Suprapubic skin (tissue), 4 donors: ENCODE data around the gene CWC27. TPM values are rescaled to one million over a fixed set of nuclear protein-coding genes. Genes with fewer than 3 reads are reported as not detected.
A peak's percentile ranks its signal among the peaks of the same experiment; 100 is the strongest.

Experiments
- DNase-seq, 2 donors: peaks; one replicate each; pipeline ENCODE4 v3.0.0-alpha.2; 2019; ENCODE audit warnings: low spot score in 2 of 2
- H3K27ac ChIP-seq: fragments of 200-600 bp; sonication (generic); one replicate; pipeline ENCODE4 v1.5.1; 2019
- H3K27me3 ChIP-seq: fragments of 200-600 bp; sonication (generic); one replicate; pipeline ENCODE4 v1.5.1; 2019
- H3K36me3 ChIP-seq: fragments of 200-600 bp; sonication (generic); one replicate; pipeline ENCODE4 v1.5.1; 2019
- H3K4me1 ChIP-seq: fragments of 200-600 bp; sonication (generic); one replicate; pipeline ENCODE4 v1.5.1; 2019
- H3K4me3 ChIP-seq: fragments of 200-600 bp; sonication (generic); one replicate; pipeline ENCODE4 v1.5.1; 2019; ENCODE audit warnings: mild to moderate bottlenecking
- H3K9me3 ChIP-seq: fragments of 200-600 bp; sonication (generic); one replicate; pipeline ENCODE4 v1.5.1; 2019
- CTCF ChIP-seq, 2 donors: fragments of 200-600 bp in 1 of 2; fragments of 450-650 bp in 1 of 2; sonication (generic) in 1 of 2; IDR thresholded peaks; one replicate each; pipeline ENCODE4 v1.5.1; 2016 to 2019; ENCODE audit warnings: antibody characterized with exemption in 2 of 2, mild to moderate bottlenecking in 1 of 2, moderate library complexity in 1 of 2
- EP300 ChIP-seq: sonication (generic); formaldehyde crosslinking; IDR thresholded peaks from one replicate; pipeline ENCODE4 v1.6.1; 2017; ENCODE audit warnings: antibody characterized with exemption
- POLR2A ChIP-seq, 2 donors: fragments of 450-650 bp; IDR thresholded peaks; one replicate each; pipeline ENCODE4 v1.6.1; 2017; ENCODE audit warnings: antibody characterized with exemption in 2 of 2, mild to moderate bottlenecking in 2 of 2, moderate library complexity in 2 of 2
- POLR2AphosphoS5 ChIP-seq, 3 donors: sonication (generic); formaldehyde crosslinking; IDR thresholded peaks; one replicate each; pipeline ENCODE4 v1.6.1; 2017; ENCODE audit warnings: antibody characterized with exemption in 3 of 3
- WGBS: methylation state at CpG from one replicate; pipeline ENCODE4 v1.1.5; 2018; 5-methylcytosine and 5-hydroxymethylcytosine counted together
- total RNA-seq, 4 donors: library from RNA; depleted of rRNA; stranded (reverse); fragments of >200 nt; gene quantifications; one replicate each; pipeline ENCODE4 v1.1.0, GENCODE V29; 2016

The CWC27 gene
- total RNA-seq, 4 donors from 2014 or later, result 6.4 to 17.8 (median 13.0) TPM

- no peak for TF ChIP-seq EP300
- no peak for TF ChIP-seq POLR2A (IDR thresholded peaks at IDR 0.05)
- no peak for TF ChIP-seq POLR2AphosphoS5 (IDR thresholded peaks at IDR 0.05)
- no peak for TF ChIP-seq CTCF (IDR thresholded peaks at IDR 0.05)
- no peak for DNase-seq
- 95% methylated on average over 2 of the region's 2 CpGs for WGBS
- Histone ChIP-seq H3K9me3 (no peaks in the 10 kb centered on the region), H3K4me1 (peaks cover 24% of the 10 kb centered on the region), H3K4me3 (no peak overlapping the region), H3K27me3 (no peaks in the 10 kb centered on the region), H3K36me3 (no peaks in the 10 kb centered on the region), H3K27ac (no peak overlapping the region)
These were observed 296.3 kb downstream of the CWC27 start for GRCh38 chr5:65065001-65065511.

GRCh38 chr5:65066387-65067146 lies 297.8 kb downstream of the CWC27 start:
- Histone ChIP-seq H3K27me3 (no peaks in the 10 kb centered on the region), H3K27ac (peak overlapping the region; percentile 10), H3K9me3 (no peaks in the 10 kb centered on the region)

GRCh38 chr5:65067147-65067506 lies 298.4 kb downstream of the CWC27 start:
- Histone ChIP-seq H3K27ac (peak overlapping the region; percentile 10), H3K4me3 (no peak overlapping the region), H3K9me3 (no peaks in the 10 kb centered on the region), H3K27me3 (no peaks in the 10 kb centered on the region), H3K36me3 (no peaks in the 10 kb centered on the region), H3K4me1 (peaks cover 22% of the 10 kb centered on the region)
- TF ChIP-seq EP300, result no peak
- no peak for TF ChIP-seq POLR2A (IDR thresholded peaks at IDR 0.05)
- TF ChIP-seq POLR2AphosphoS5 (IDR thresholded peaks at IDR 0.05), result no peak
- no peak for TF ChIP-seq CTCF (IDR thresholded peaks at IDR 0.05)
- WGBS, result 79% methylated on average over 1 of the region's 1 CpG
- no peak for DNase-seq

More at GRCh38 chr5:65066387-65067146, 297.8 kb downstream of the CWC27 start:
- Histone ChIP-seq H3K36me3 (no peaks in the 10 kb centered on the region), H3K4me3 (no peak overlapping the region), H3K4me1 (peaks cover 24% of the 10 kb centered on the region)
- TF ChIP-seq EP300 (no peak), POLR2A (IDR thresholded peaks at IDR 0.05) (no peak)
- DNase-seq, result no peak
- WGBS, result 34% methylated on average over 5 of the region's 5 CpGs

Other genes with a start within 250 kb of the CWC27 start
- not detected for gene SHISAL2B, start 78.4 kb upstream of the CWC27 start, total RNA-seq
- gene SREK1IP1, start 239 bp upstream of the CWC27 start, total RNA-seq, result 10 to 100 TPM; 10.5 to 17.5 (median 11.4) TPM